Renal pelvis (tissue), 4 donors: Measurements from ENCODE around the gene DNM2. TPM values are rescaled to one million over a fixed set of nuclear protein-coding genes. Genes with fewer than 3 reads are reported as not detected.

Experiments
- DNase-seq: peaks from one replicate; pipeline ENCODE4 v3.0.0-alpha.2; 2013
- polyA plus RNA-seq, 3 donors: library from polyadenylated mRNA; unstranded; fragments of 120-200 nt; gene quantifications; one replicate each; pipeline ENCODE4 v1.2.1, GENCODE V29; 2013; ENCODE audit not compliant: insufficient read length in 3 of 3

Gene DNM2
- polyA plus RNA-seq, 3 donors, result 130 to 167 (median 158) TPM

DNA sequence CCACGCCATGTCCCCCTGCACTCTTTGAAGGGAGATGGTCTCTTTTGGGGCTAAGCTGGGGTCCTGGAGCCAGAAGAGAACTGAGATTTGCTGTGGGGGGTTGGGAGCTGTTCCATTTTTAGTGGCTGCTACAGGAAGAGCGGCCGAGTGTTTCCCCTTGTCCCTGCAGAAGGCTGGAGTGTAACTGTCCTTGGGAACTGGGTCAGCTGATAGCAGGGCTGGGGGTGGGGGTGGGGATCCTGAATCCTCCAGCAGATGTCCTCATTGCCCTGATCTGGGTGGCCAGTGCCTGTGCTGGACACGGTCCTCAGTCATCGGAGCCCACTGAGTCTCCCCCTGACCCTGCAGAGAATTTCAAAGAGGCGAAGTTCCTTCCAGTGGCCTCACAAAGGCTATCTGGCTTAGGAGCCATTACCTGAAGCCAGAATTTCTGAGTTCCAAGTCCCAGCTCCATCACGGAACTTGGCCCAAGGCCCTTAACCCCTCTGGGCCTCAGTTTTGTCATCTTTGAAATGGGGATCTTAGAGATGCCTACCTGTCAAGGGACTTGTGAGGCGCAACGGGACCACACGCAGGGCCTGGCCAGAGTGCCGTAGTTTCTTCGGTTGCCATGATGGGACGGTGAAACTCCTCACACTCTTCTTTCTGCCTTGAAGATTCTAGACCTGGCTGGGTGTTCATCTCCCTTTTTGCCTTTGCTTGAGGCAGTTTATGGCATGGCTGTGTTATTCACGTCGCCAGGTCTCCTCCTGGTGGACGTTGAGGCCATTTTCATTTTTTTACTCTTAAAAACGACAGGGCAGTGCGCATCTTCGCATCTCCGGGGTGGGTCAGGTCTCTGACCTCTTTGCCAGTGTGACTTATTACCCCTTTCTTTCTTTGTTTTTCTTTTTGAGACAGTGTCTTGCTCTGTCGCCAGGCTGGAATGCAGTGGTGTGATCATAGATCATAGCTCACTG lies 51.9 kb downstream of the DNM2 start:
- DNase-seq, result no peak

DNA sequence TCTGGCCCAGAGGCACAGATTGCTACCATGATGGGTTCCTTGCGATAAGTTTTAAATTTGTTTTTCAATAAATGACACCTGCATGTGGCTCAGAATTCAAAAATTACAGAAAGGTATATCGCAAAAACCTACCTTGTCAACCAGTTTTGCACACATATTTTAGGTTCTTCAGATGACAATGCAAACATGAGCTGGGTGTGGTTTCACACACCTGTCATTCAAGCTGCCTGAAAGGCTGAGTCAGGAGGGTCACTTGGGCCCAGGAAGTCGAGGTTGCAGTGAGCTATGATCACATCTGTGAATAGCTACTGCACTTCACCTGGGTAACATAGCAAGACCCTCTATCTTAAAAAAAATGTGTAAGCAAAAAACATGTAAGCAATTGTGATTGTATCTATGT lies 56.1 kb downstream of the DNM2 start:
- DNase-seq, result no peak

DNA sequence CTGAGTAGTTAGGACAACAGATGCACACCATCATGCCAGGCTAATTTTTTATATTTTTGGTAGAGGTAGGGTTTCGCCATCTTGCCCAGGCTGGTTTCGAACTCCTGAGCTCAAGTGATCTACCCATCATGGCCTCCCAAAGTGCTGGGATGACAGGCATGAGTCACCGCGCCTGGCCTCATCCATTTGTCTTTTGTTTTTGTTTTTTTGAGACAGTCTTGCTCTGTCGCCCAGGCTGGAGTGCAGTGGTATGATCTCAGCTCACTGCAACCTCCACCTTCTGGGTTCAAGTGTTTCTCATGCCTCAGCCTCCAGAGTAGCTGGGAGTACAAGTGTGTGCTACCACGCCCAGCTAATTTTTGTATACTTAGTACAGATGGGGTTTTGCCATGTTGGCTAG lies 57.0 kb downstream of the DNM2 start:
- no peak for DNase-seq

GRCh38 chr19:10776900-10777650 lies 59.2 kb downstream of the DNM2 start:
- no peak for DNase-seq

- DNase-seq, result no peak
Measured at GRCh38 chr19:10780368-10780767, 62.5 kb downstream of the DNM2 start.

DNA sequence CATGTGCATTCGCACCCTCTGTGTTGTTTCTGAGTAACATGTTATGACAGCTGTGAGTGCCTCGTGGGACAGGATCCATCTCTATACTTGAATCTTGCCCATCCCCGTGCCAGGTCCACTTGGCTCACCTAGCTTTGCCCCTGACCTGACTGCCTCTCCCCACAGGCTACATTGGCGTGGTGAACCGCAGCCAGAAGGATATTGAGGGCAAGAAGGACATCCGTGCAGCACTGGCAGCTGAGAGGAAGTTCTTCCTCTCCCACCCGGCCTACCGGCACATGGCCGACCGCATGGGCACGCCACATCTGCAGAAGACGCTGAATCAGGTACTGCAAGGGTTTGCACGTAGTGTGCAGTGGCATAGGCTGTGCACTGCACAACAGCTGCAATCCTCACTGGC lies 64.9 kb downstream of the DNM2 start:
- DNase-seq, result no peak

- DNase-seq, result no peak
Measured at GRCh38 chr19:10784257-10784656, 66.4 kb downstream of the DNM2 start.

DNA sequence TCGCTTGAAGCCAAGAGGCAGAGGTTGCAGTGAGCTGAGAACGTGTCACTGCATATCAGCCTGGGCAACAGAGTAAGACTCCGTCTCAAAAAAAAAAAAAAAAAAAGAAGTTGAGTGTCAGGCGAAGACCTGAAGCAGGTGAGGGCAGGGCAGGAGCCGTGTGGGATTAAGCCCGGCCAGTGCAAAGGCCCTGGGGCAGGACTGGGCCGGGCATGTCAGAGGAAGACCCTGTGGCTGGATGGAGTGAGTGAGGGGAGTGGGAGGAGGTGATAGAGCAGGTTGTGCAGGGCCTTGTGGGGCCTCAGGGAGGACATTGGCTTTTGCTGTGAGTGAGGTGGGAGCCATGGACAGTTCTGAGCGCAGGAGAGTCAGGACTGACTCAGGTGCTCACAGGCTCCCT lies 70.3 kb downstream of the DNM2 start:
- no peak for DNase-seq

DNA sequence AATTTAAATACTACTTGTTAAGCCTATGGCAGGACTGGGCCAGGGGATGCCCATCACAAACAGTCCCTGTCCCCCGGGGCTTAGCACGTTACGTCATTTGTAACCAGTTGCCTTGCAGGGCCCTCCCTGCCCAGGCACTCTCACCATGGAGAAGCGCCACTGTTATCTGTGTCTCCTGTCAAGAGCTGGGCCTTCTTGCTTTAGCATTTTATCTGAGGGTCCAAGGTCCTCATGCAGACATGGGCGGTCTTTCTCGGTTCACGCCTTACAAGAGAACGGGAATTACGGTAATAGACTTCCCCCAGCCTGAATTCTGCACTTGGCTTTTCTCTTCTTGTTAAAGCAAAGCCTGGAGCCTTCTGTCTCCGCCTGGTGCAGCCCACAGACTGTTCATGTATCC lies 72.0 kb downstream of the DNM2 start:
- DNase-seq, result no peak

GRCh38 chr19:10796653-10797052 lies 78.8 kb downstream of the DNM2 start:
- DNase-seq, result no peak

- DNase-seq, result no peak
Measured at GRCh38 chr19:10797078-10797477, 79.2 kb downstream of the DNM2 start.

- no peak for DNase-seq
Measured at GRCh38 chr19:10797541-10798256, 79.8 kb downstream of the DNM2 start.

GRCh38 chr19:10800488-10800887 lies 82.6 kb downstream of the DNM2 start:
- no peak for DNase-seq

GRCh38 chr19:10802479-10802878 lies 84.6 kb downstream of the DNM2 start:
- DNase-seq, result no peak

DNA sequence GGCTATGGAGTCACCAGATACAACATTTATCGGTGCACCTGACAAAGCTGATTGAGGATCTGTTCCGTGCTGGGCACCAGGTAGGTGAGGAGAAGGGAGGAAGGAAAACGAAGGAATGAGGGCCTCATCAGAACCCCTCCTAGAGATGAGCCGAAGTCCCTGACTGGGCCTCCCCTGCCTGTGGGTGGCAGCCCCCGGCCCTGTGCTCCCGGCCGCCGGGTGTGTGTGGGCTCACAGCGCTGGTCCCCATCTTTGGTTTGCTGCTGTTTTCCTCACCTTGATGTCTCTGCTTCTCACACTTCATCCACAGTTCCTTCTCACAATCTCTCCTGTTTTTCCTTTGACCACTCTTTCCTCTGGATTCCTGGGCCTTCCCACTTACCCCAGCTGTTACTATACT lies 85.4 kb downstream of the DNM2 start:
- no peak for DNase-seq

DNA sequence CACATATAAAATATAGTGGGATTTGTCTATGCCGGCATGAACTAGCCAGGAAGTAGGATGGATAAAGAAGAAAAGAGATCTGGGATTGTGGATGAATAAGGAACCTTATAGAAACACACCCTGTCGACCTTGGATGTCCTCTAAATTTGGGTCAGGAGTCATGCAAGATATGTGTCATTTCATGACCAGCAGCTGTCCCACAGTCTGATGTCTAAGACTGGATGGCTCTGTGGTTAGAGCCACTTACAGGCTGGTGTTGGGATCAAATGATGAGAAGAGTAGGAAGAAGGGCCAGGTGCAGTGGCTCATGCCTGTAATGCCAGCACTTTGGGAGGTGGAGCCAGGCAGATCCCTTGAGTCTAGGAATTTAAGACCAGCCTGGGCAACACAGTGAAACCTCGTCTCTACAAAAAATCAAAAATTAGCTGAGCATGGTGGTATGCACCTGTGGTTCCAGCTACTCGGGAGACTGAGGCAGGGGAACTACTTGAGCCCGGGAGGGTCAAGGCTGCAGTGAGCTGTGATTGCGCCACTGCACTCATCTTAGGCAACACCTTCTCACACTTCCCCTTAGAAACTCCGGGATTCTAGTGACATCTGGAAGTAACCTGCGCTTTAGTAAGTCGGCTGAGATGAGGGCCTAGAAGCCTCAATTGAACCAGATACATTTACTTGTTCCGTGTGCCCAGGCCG lies 87.3 kb downstream of the DNM2 start:
- no peak for DNase-seq

- no peak for DNase-seq
Measured at GRCh38 chr19:10805758-10806247, 87.9 kb downstream of the DNM2 start.

DNA sequence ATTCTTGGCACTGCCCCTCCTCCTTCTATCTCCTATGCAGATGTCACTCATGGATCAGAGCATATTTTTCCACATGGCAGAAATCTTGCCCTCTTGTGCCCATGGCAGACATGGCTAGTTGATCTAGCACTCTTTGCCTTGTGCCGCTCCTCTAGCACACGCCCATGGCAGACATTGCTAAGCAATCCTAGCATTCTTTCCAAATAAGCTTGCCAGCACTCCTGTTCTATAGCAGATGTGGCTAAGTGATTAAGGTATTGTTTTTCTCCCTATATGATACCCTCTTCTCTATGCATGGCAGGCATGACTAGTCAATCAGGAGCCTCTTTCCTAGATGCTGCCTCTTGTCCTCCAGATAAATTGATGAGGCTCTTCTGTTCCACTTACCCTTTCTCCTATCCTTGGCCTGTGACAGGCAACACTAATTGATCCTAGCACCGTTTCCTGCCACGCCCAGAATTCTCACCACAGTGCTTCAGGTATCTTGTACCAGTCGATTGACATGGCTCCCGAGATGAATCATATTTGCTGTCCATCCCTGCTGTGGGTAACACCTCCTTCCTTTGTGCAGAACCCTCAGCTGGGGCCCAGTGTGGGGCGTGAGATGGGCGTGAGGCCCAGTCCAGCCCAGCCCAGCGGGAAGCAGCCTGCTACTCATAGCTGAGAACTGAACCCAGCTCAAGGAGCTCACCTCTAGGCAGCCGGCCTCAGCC lies 91.2 kb downstream of the DNM2 start:
- DNase-seq, result no peak

DNA sequence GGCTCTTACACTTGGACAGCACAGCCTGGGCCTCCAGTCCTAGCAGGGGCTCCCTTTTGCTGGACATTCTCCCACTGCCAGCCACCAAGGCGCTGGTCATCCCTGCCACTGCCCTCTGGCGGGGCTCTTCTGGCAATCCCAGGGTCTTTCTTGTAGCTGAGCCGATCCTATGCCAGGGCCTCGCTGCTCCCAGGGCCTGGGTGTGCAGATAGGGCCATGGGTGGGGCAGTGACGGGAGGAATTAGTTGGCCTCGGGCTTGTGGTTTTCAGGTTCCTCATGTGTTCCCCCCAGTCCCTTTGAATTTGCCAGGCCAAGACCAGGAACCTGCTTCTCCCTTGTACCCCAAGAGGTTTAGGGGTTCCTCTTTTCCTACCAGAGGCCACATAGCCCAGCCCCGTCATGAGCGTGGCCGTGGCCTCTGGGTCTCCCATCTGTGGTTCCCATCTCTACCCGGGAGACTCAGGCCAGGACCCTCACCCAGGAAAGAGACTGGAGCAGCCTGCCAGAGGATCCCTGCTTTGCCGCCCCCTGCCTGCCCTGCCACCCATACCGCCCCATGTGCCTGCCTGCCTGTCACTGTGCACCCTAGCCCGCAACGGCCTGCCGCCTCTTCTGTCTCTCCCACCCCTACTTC lies 91.9 kb downstream of the DNM2 start:
- no peak for DNase-seq

DNA sequence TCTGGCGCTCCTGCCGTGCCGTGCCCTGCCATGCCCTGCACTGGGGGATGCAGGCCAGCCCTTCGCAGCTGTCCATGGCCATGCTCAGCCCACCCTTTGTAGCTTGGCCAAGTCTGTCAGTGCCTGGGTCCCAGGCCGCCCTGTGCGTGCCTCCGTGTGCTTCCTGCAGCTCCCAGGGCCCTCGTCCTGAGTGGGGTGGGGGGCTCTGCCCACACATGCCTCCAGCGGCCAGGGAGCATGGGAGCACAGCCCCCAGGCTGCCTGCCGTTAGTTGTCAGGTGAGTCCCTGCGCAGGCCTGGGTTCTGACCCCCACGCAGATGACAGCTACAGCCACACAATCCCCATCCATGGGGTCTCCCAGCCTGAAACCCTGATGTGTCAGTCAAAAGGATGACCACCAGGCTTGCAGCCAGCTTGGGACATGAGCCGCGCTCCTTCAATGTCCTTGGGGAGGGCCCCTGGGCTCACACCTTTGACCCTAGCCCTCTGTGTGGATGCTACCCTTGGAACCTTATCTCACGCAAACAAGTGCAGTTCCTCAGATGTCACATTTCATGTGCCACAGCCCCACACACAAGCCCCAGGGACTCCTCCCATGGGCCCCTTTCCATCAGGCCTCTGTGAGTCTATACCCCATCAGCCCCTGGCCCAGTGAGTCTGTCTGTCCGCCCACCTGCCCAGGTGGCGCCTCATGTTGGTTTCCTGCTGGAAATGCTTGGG lies 93.7 kb downstream of the DNM2 start:
- no peak for DNase-seq
